NB4 (cell line): ENCODE data around the gene PDHA1.

ENCODE experiments used
- DNase-seq: peaks from one replicate; pipeline ENCODE4 v3.0.0; 2010; ENCODE audit warnings: low read depth
- H3K4me3 ChIP-seq: one replicate; pipeline ENCODE4 v1.5.1; 2011; ENCODE audit warnings: mild to moderate bottlenecking, low read depth, low read length, moderate library complexity
- MYC ChIP-seq: IDR thresholded peaks from 2 replicates; pipeline ENCODE4 v1.6.1; 2011; ENCODE audit warnings: low read depth, low read length
- POLR2A ChIP-seq: IDR thresholded peaks from 2 replicates; pipeline ENCODE4 v1.6.1; 2011; ENCODE audit warnings: mild to moderate bottlenecking; ENCODE audit not compliant: insufficient read length; ENCODE audit errors: extremely low read depth
- TF ChIP-seq, protein P1 (sequence below): IDR thresholded peaks from one replicate; pipeline ENCODE4 v1.5.1; 2012; ENCODE audit warnings: low read depth, low read length
- TF ChIP-seq, protein P2 (sequence below): IDR thresholded peaks from 2 replicates; pipeline ENCODE4 v1.6.1; 2011; ENCODE audit warnings: low read depth, low read length

PDHA1 gene

DNA sequence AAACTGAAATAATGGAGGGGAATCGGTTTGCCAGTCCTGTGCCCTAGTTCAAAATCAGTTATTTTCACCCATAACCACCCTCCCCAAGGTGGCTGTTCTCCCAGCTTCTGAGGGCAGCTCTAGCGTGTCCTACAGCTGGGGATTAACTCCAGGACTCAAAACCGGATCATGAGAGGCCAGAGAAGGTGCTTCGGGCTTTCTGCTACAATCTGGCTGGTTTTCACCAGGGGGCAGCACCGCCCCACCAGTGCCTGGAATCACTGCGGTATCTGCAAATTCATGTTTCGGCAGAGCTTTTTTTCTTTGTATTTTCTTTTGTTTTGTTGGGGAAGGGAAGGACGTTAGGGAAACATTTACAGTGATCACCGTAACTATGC, 28.4 kb downstream of the PDHA1 start:
- no peak for TF ChIP-seq POLR2A
- TF ChIP-seq, protein P1, sequence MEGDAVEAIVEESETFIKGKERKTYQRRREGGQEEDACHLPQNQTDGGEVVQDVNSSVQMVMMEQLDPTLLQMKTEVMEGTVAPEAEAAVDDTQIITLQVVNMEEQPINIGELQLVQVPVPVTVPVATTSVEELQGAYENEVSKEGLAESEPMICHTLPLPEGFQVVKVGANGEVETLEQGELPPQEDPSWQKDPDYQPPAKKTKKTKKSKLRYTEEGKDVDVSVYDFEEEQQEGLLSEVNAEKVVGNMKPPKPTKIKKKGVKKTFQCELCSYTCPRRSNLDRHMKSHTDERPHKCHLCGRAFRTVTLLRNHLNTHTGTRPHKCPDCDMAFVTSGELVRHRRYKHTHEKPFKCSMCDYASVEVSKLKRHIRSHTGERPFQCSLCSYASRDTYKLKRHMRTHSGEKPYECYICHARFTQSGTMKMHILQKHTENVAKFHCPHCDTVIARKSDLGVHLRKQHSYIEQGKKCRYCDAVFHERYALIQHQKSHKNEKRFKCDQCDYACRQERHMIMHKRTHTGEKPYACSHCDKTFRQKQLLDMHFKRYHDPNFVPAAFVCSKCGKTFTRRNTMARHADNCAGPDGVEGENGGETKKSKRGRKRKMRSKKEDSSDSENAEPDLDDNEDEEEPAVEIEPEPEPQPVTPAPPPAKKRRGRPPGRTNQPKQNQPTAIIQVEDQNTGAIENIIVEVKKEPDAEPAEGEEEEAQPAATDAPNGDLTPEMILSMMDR, result peak; percentile 63
- H3K4me3 ChIP-seq, result peak overlapping the region; percentile 46
- peak; percentile 78 for DNase-seq

DNA sequence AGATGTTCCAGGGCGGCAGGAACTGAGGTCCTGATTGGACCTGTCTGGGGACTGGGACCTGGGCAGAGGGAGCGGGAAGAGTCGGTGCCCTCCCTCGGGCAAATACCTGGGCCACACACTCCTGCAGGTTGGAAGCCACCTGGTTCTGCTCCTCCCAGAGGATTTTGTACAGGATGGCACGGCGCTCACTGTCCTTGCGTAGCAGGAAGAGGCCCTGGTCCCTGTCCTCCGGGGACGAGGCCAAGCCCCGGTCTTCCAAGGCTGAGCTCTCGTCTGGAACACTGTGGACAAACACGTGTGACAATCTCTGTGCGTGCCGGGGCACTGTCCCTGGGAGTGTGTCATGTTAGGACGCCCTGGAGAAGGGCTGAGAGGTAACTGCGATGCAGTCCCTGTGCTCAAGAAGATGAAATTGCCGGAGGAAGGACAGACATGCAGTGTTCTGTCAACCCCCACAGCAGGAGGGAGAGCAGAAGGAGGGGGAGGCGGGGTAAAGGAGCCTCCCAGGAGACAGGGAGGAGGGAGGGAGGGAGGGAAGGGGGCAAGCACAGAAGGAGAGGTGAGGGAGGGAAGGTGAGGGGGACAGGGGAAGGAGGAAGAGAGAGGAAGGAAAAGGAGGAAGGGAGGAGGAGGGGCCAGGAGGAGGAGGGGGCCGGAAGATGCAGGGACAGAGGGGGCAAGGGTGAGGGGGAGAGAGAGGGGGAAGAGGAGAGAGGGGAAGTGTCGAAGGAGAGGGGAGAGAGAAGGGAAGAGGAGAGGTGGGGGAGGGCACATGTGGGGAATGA, 29.0 kb downstream of the PDHA1 start:
- H3K4me3 ChIP-seq, result peak overlapping the region; percentile 46
- TF ChIP-seq, protein P2, sequence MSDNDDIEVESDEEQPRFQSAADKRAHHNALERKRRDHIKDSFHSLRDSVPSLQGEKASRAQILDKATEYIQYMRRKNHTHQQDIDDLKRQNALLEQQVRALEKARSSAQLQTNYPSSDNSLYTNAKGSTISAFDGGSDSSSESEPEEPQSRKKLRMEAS, result peak; percentile 17; the same call in 1 of the 2 replicates
- TF ChIP-seq, protein P1, result no peak
- peak; percentile 53 for DNase-seq

DNA sequence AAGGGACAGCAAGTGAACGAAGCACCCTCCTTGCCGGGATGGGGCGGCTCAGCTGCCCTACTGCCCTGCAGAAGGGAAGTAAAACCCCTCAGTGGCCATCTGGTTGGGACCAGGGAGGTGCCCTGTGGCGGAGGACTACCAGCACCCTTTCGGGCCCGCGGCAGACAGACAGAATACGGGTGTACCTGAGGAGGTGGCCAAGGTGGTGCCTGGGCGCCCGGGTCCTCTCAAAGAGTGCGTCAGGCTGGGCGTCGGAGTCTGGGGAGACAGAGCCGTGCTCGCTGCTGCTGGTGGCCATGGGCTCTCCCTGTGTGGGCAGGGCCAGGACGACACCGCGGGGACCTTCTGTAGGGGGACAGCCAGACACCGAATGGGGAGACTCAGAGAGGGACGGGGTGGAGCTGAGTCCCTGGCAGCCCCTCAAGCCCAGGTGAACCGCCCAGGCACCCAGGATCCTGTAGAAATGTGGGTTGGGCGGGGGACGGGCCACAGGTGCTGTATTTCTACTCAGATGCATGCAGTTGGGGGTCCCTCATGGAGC, 29.7 kb downstream of the PDHA1 start:
- TF ChIP-seq MYC, result no peak
- TF ChIP-seq, protein P2, result no peak
- TF ChIP-seq, protein P1, result no peak
- no peak for TF ChIP-seq POLR2A
- no peak for DNase-seq
- no peak overlapping the region for H3K4me3 ChIP-seq

DNA sequence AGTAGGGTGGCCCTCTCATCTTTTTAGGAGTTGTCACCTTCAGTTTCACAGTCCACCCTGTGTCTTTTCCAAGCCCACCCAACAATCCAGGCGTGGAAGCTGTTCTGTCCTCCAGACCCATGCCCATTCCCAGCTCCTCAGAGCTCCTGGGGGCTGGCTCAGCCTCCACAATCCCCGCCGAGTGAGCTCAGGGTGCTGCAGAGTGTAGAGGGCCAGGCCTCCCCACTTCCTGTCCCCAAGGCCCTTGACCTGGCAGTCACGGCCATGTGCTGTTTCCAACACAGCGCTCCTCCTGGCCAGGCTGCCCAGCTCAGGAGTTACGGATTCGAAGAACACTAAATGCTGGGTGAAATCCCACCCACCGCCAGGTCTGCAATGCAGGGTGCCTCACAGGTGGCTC, 31.8 kb downstream of the PDHA1 start:
- TF ChIP-seq POLR2A (no peak), MYC (no peak)
- TF ChIP-seq, protein P1, result no peak
- TF ChIP-seq, protein P2, result no peak
- no peak overlapping the region for H3K4me3 ChIP-seq
- no peak for DNase-seq

DNA sequence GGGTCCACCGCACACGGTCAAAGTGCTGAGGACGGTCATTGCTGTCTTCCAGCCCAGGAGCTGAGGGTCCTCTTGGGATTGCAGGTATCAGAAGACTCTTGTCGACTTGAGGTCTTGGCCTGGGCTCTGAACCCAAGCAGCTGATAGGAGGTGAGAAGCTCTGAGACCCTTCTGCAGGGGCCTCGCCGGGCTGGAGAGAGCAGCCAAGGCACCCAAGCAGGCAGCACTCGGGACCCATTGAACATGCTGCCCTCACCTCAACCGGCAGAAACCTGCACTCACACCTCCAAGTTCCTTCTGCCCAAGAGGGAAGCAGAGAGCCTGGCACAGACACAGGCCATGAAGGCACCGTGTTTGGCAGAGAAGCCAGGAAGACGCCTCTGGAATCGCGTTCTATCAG, 34.1 kb downstream of the PDHA1 start:
- no peak overlapping the region for H3K4me3 ChIP-seq
- no peak for DNase-seq
- TF ChIP-seq, protein P1, result no peak
- TF ChIP-seq, protein P2, result no peak
- TF ChIP-seq POLR2A (no peak), MYC (no peak)

DNA sequence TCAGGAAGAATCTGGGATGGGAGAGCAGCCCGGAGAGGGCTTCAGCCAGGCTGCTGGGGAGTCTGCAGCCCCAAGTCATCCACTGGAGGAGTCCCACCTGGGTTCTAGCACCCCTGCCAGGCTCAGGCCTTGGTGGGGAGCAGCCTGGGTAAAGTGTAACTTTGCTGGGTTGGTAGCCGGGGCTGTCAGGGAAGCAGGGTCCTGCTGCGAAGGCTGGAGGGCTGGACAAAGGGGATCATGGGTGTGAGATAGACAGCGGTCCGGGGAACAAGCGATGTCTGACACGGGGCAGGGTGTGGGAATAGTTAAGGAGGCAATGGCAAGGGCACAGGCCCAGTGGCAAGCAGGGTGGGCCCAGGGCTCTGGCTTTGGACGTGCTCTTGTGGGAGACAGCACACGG, 37.6 kb downstream of the PDHA1 start:
- DNase-seq, result no peak
- H3K4me3 ChIP-seq, result no peak overlapping the region
- TF ChIP-seq, protein P1, result no peak
- TF ChIP-seq MYC, result no peak
- TF ChIP-seq, protein P2, result no peak
- TF ChIP-seq POLR2A, result no peak
